ENCODE data around the gene RAD9A. TPM values are rescaled to one million over a fixed set of nuclear protein-coding genes. Genes with fewer than 3 reads are reported as not detected.

RAD9A gene
- total and polyA plus RNA-seq, 9 of the 15 experiments (the other 6 are each of a cell fraction or from before 2014, with no cell fraction given) = 1.4 to 41.2 (median 16.1) TPM

GRCh38 chr11:67354075-67355022 is 37.4 kb upstream of the RAD9A start (continued):
- TF ChIP-seq CREM (IDR thresholded peaks at IDR 0.05; ENCODE audit: low read depth) = peak; percentile 78
- no peak for TF ChIP-seq GTF2A2 (tag; IDR thresholded peaks at IDR 0.05)
- peak; percentile 42; the same call in 1 of the 2 replicates for TF ChIP-seq SUPT5H (IDR thresholded peaks at IDR 0.05)
- TF ChIP-seq SMARCE1 (IDR thresholded peaks at IDR 0.05) = peak; percentile 95
- no peak for TF ChIP-seq HSF4 (CRISPR knock-in tag; IDR thresholded peaks at IDR 0.05; ENCODE audit: borderline replicate concordance)
- TF ChIP-seq ZNF609 (CRISPR knock-in tag; IDR thresholded peaks at IDR 0.05; ENCODE audit: borderline replicate concordance) = no peak
- TF ChIP-seq ZKSCAN3 (CRISPR knock-in tag; IDR thresholded peaks at IDR 0.05) = no peak
- 0 out of 4 replicates have a peak, but pooled peaks of 1 of the 2 experiments have one; percentile 11 for TF ChIP-seq RAD21 (CRISPR knock-in tag; conservative IDR thresholded peaks at IDR 0.05 in 1 of 2, IDR thresholded peaks at IDR 0.05 in 1 of 2)
- peak; percentile 87 for TF ChIP-seq ARID1B (IDR thresholded peaks at IDR 0.05)
- TF ChIP-seq TRIM28 (IDR thresholded peaks at IDR 0.05) = no peak
- TF ChIP-seq BMI1 (IDR thresholded peaks at IDR 0.05; ENCODE audit: low read length) = no peak
- TF ChIP-seq PCBP2 (IDR thresholded peaks at IDR 0.05; ENCODE audit: low read depth, low read length, poor library complexity, severe bottlenecking) = no peak
- peak; percentile 81 for TF ChIP-seq EP300 (IDR thresholded peaks at IDR 0.05; ENCODE audit: low read length)
- no peak for TF ChIP-seq ZFX (CRISPR knock-in tag; IDR thresholded peaks at IDR 0.05)
- peak; percentile 95 for TF ChIP-seq JUN (IDR thresholded peaks at IDR 0.05; ENCODE audit: borderline replicate concordance, low read depth, low read length)
- TF ChIP-seq JUN (CRISPR knock-in tag; IDR thresholded peaks at IDR 0.05; ENCODE audit: borderline replicate concordance) = no peak
- TF ChIP-seq POLR2H (tag; IDR thresholded peaks at IDR 0.05; ENCODE audit: low read depth) = no peak; the same call in 1 of the 2 replicates
- TF ChIP-seq MECOM (CRISPR knock-in tag; IDR thresholded peaks at IDR 0.05) = no peak
- no peak for TF ChIP-seq ZBTB34 (CRISPR knock-in tag; IDR thresholded peaks at IDR 0.05)
- 0 out of 2 replicates have a peak, but pooled peaks have one; percentile 62 for TF ChIP-seq RNF2 (IDR thresholded peaks at IDR 0.05)
- TF ChIP-seq VEZF1 (CRISPR knock-in tag; IDR thresholded peaks at IDR 0.05) = peak; percentile 76
